ENCODE data around the gene PTPRO.

Gene PTPRO

DNA sequence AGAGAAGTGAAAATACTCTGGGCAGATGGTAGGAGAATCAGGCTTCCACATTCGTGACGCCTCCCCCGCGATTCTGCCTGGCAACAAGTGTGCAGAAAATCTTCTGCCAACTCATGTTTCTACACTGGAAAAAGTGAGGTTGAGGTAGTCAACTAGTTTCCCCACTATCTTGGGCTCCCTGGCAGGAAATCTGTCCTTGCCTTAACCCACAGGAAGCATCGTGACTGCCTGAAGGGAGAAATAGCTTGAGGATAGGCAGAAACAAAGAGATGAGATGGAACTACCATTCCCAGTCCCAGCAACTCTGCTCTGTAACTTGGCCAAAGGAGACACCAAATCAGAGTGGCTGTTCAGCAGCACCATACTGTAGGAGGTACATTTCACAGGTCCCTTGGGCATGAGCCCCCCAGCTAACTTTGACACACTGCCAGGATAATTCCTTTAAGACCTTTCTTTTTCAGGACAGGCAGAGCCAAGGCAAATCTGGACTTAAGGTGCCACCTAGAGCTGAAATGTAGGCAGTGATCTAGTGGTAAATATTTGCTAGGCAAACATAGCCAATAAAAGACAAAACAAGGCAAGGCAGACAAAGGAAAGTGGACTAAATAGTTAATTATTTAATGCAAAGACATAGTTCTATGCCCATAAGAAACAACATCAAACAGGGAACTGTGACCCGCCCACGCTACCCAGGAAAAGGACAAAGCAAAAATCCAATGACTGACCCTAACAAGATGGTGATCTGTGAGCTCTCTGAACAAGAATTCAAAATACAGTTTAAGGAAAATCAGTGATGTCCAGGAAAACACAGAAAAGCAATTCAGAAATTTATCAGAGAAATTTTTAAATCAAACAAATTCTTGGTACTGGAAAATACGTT is 205.1 kb downstream of the PTPRO start:
- DNase-seq (ENCODE audit: low spot score) = peak; percentile 5

GRCh38 chr12:15528666-15529065 is 206.4 kb downstream of the PTPRO start:
- no peak for DNase-seq (ENCODE audit: low spot score)

GRCh38 chr12:15530361-15530760 is 208.1 kb downstream of the PTPRO start:
- no peak for DNase-seq (ENCODE audit: low spot score)

- DNase-seq (ENCODE audit: low spot score) = peak; percentile 18
These were observed 210.2 kb downstream of the PTPRO start for GRCh38 chr12:15532364-15532977.

DNA sequence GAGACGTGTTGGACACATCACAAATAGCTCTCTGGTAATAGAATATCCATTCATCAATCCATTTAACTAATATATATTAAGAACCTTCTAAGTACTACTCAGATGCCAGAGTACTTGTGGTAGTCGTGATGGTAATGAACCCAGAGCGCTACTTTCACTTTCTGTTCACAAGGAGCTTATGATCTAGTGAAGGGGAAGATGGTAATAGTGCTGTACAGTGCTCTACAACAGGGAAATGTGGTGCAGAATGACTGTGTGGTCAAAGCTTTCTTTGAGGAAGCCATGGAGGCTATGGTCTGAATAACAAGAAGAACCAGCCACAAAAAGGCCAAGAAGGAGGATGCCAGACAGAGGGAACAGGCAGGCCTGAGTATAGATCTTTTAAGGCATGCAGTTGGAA is 212.0 kb downstream of the PTPRO start:
- DNase-seq (ENCODE audit: low spot score) = no peak

- DNase-seq (ENCODE audit: low spot score) = no peak
These were observed 212.6 kb downstream of the PTPRO start for GRCh38 chr12:15534874-15535273.

GRCh38 chr12:15535352-15535781 is 213.1 kb downstream of the PTPRO start:
- no peak for DNase-seq (ENCODE audit: low spot score)

- no peak for DNase-seq (ENCODE audit: low spot score)
These were observed 214.1 kb downstream of the PTPRO start for GRCh38 chr12:15536446-15536845.

DNA sequence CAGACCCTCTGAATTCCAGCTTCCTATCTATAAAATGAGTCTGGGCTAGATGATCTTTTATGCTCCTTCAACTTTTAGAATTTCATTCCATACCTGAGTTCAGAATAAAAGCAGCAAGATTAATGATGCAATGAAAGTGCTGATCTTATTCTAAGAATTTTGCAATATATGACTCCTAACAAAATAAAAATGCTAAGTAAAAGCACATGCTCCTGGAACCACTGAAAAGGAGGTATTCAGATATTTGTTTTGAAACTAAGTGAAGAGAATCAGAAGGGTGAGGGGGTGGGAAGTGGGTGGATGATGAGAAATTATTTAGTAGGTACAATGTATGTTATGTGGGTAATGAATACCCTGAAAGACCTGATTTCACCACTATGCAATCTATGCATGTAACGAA is 216.6 kb downstream of the PTPRO start:
- DNase-seq (ENCODE audit: low spot score) = no peak

- DNase-seq (ENCODE audit: low spot score) = no peak
These were observed 217.7 kb downstream of the PTPRO start for GRCh38 chr12:15540005-15540404.

DNA sequence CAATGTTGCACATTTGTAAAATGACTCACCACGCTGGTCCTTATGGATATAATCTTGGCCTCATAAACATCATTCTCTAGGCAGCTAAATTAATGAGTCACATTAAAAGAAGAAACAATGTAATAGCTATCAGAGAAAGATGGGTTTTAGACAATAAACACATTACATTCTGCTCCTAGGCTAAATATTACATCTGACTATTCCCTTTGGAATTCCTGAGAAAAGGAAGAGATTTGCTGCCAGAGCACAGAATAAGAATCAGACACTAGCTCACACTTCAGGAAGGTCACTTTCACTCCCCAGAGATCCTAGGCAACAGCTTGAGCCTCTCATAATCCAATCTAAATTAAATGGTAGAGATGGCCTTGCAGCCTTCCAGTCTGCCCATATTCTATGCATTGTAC is 218.2 kb downstream of the PTPRO start:
- DNase-seq (ENCODE audit: low spot score) = no peak

DNA sequence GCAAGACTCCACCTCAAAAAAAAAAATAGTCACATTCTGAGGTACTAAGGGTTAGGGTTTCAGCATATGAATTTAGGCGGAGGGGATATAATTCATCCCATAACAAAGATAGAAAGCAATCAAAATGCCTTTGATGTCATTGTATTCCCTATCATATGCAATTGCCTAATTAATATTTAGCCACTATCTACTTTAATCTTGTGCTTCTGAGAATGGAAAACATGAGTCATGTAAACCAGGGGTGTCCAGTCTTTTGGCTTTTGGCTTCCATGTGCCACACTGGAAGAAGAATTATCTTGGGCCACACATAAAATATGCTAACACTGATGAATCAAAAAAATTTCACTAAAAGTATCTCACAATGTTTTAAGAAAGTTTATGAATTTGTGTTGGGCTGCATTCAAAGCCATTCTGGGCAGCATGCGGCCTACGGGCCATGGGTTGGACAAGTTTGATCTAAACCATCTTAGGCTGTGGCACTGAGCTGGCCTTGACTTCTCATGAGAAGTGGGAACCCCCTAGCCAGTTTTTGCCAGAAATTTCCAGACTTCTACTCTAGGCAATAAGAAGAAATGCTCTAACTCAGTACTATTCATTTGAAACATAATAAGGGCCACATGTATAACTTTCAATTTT is 219.8 kb downstream of the PTPRO start:
- no peak for DNase-seq (ENCODE audit: low spot score)

DNA sequence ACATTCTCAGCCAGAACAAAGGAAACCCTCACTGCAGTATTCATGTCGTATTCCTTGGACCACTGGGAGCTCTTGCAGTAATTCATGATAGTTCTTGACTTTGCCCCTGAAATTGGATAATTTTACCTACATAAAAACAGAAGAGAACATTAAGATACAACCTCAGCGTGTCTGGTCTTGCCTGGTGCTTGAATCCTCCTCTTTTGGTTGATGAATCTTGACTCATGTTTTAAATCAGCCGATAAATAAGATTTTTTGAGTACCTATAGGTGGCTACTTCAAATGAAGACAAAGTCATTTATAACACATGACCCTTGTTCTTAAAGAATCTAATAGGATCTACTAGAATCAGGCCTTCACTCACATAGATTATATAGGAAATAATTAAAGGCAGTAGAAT is 221.0 kb downstream of the PTPRO start:
- DNase-seq (ENCODE audit: low spot score) = no peak

- DNase-seq (ENCODE audit: low spot score) = no peak
These were observed 222.3 kb downstream of the PTPRO start for GRCh38 chr12:15544589-15544988.

GRCh38 chr12:15545334-15545733 is 223.0 kb downstream of the PTPRO start:
- DNase-seq (ENCODE audit: low spot score) = no peak

DNA sequence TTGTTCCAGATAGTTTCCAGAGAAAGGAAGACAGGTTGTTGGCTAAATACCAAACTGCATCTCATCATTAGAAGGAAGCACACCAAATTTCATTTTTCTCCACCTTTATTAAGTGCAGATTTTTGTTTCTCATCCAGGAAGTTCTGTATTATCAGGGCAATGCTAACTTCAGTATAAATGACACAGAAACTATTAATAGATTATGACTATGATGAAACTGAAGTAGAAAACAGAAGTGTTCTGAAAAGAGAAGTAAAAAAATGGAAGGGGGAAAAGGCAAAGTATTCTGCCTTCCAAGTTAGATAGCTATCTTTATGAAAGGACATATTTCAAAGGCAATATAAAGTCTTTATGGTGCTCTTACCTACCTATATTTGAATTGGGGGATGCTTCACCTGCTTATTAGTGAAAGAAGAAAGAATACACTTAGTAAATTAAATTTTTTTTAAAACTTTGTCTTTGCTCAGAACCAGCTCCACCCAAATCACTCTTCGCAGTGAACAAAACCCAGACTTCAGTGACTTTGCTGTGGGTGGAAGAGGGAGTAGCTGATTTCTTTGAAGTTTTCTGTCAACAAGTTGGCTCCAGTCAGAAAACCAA is 223.9 kb downstream of the PTPRO start:
- no peak for DNase-seq (ENCODE audit: low spot score)

GRCh38 chr12:15547063-15547462 is 224.8 kb downstream of the PTPRO start:
- DNase-seq (ENCODE audit: low spot score) = no peak

- DNase-seq (ENCODE audit: low spot score) = no peak
These were observed 225.4 kb downstream of the PTPRO start for GRCh38 chr12:15547691-15548090.

GRCh38 chr12:15550793-15551192 is 228.5 kb downstream of the PTPRO start:
- no peak for DNase-seq (ENCODE audit: low spot score)

DNA sequence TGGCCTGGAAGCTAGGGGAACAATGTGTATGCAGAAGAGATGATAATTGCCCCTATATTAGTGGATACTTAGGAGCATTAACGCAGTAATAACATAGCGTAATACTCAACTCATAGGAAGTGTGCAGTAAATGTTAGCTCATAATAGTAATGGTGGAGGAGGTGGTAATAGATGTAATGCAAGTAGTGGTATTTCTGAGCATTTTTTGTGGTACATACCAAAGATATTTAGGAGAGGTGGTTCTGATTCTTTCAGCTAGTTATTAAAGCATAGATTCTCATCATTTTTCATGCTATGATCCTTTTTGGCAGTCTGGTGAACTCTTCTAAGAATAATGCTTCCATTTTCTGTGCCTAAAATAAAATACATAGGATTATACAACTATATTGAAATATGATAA is 233.1 kb downstream of the PTPRO start:
- no peak for DNase-seq (ENCODE audit: low spot score)

DNA sequence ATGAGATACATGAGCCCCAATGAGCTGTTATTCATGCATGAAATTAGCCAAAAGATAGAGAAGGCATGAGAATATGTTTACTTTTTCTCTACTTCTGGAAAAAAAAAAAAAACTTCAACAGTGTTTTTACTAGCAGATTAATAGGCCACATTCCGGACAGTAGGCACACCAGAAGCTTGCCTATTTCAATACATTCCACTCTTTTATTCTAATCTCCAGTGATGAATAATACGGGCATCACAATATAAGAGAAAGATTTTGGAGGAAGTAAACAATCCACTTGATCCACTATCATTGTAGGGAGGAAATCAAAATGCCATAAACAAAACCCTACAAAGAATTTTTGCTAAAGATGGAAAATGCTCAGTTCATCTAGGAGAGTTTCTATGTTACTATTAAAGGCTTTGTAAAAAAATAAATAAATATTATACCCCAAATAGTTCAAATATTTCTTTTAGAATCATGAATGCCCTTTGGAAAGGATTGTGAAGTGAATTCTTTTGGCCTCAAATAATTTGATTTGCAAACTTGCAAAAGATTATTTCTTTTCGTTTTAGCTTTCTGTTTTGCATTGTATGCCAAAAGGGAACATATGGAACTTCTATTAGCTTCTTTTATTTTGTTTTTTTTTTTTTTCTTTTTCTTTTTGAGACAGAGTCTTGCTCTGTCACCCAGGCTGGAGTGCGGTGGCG is 234.2 kb downstream of the PTPRO start:
- DNase-seq (ENCODE audit: low spot score) = no peak

DNA sequence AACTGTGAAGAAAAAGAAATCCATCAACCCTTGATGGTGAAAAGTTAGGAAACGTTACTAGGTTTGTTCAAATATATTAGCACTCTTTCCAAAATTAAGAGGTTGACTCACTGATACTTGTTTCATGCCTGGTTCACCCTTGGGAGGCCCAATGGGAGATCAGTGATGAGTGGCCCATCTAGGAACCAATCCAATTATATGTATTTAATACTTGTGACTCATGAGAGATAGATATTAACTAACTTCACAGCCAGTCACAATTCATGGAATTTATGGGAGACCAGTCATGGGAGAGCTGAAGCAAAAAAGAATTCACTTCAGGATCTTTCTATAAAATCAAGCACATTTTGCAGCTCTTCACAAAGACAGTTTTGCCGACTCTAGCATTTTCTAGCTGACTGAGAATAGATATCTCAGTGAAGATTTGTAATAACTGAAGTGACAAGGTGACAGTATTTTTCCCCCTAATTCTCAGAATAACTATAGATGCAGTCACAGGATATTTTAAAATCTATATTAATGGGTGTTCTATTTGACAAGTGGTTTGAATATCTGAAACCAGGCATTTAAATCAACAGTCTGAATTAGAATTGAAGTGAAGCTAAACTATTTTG is 236.7 kb downstream of the PTPRO start:
- DNase-seq (ENCODE audit: low spot score) = no peak
